RWPE2 (cell line): ENCODE data around the gene AKT1S1.

Experiments used
- ATAC-seq: fragments of 200-7000 bp; cut with Tn5 transposase; 3 replicates; pipeline ENCODE4 v1.9.1; 2021; ENCODE audit warnings: low read depth
- DNase-seq: peaks from one replicate; pipeline ENCODE4 v3.0.0-alpha.2; 2020; ENCODE audit warnings: low spot score
- H3K27ac ChIP-seq: fragments of 450-650 bp; 2 replicates; pipeline ENCODE4 v1.5.1; 2017; ENCODE audit warnings: mild to moderate bottlenecking; ENCODE audit not compliant: poor library complexity, severe bottlenecking
- H3K27me3 ChIP-seq: fragments of 250-450 bp; sonication (Bioruptor Pico); 2 replicates; pipeline ENCODE4 v1.5.1; 2021; ENCODE audit warnings: mild to moderate bottlenecking, moderate library complexity; ENCODE audit not compliant: insufficient read depth, poor library complexity, severe bottlenecking
- H3K36me3 ChIP-seq: fragments of 250-450 bp; sonication (Bioruptor Pico); 2 replicates; pipeline ENCODE4 v1.5.1; 2020; ENCODE audit warnings: low read depth, mild to moderate bottlenecking, moderate library complexity
- H3K4me1 ChIP-seq: fragments of 250-450 bp; sonication (Bioruptor Pico); 2 replicates; pipeline ENCODE4 v1.5.1; 2021; ENCODE audit warnings: mild to moderate bottlenecking, moderate library complexity; ENCODE audit not compliant: insufficient read depth, poor library complexity, severe bottlenecking
- H3K4me3 ChIP-seq: fragments of 250-450 bp; sonication (Bioruptor Pico); 2 replicates; pipeline ENCODE4 v1.5.1; 2021; ENCODE audit warnings: mild to moderate bottlenecking, moderate library complexity; ENCODE audit not compliant: severe bottlenecking
- H3K9me3 ChIP-seq: fragments of 250-450 bp; sonication (Bioruptor Pico); 2 replicates; pipeline ENCODE4 v1.5.1; 2021; ENCODE audit warnings: mild to moderate bottlenecking, moderate library complexity; ENCODE audit not compliant: severe bottlenecking
- CTCF ChIP-seq: fragments of 450-650 bp; IDR thresholded peaks from one replicate; pipeline ENCODE4 v1.5.1; 2017; ENCODE audit warnings: mild to moderate bottlenecking, moderate library complexity; ENCODE audit not compliant: poor library complexity, severe bottlenecking

The AKT1S1 gene

GRCh38 chr19:49840736-49841249 is 36.4 kb downstream of the AKT1S1 start:
- no peak overlapping the region for H3K27ac ChIP-seq
- no peaks in the 10 kb centered on the region for H3K27me3 ChIP-seq
- no peak overlapping the region for H3K4me3 ChIP-seq
- H3K4me1 ChIP-seq = no peaks in the 10 kb centered on the region
- no peak for TF ChIP-seq CTCF
- H3K9me3 ChIP-seq = no peaks in the 10 kb centered on the region
- DNase-seq (no peak), ATAC-seq (no peak)
- peaks cover 34% of the 10 kb centered on the region for H3K36me3 ChIP-seq

GRCh38 chr19:49840321-49840720 is 36.8 kb downstream of the AKT1S1 start:
- no peaks in the 10 kb centered on the region for H3K4me1 ChIP-seq

GRCh38 chr19:49839713-49840112 is 37.4 kb downstream of the AKT1S1 start:
- H3K36me3 ChIP-seq = peaks cover 42% of the 10 kb centered on the region
- H3K27ac ChIP-seq = no peak overlapping the region
- no peaks in the 10 kb centered on the region for H3K9me3 ChIP-seq
- ATAC-seq (no peak), DNase-seq (no peak)
- TF ChIP-seq CTCF = no peak
- no peak overlapping the region for H3K4me3 ChIP-seq
- no peaks in the 10 kb centered on the region for H3K27me3 ChIP-seq
- no peaks in the 10 kb centered on the region for H3K4me1 ChIP-seq

More at GRCh38 chr19:49840321-49840720, 36.8 kb downstream of the AKT1S1 start:
- Histone ChIP-seq H3K4me3 (no peak overlapping the region), H3K36me3 (peaks cover 35% of the 10 kb centered on the region), H3K27ac (no peak overlapping the region), H3K9me3 (no peaks in the 10 kb centered on the region), H3K27me3 (no peaks in the 10 kb centered on the region)
- no peak for ATAC-seq
- DNase-seq = no peak
- no peak for TF ChIP-seq CTCF

GRCh38 chr19:49838885-49839588 is 38.1 kb downstream of the AKT1S1 start:
- TF ChIP-seq CTCF = no peak
- no peaks in the 10 kb centered on the region for H3K9me3 ChIP-seq
- peaks cover 45% of the 10 kb centered on the region for H3K36me3 ChIP-seq
- ATAC-seq (no peak), DNase-seq (no peak)
- H3K27ac ChIP-seq = no peak overlapping the region
- no peak overlapping the region for H3K4me3 ChIP-seq
- H3K4me1 ChIP-seq = no peaks in the 10 kb centered on the region
- no peaks in the 10 kb centered on the region for H3K27me3 ChIP-seq

GRCh38 chr19:49837425-49837824 is 39.7 kb downstream of the AKT1S1 start:
- Histone ChIP-seq H3K9me3 (no peaks in the 10 kb centered on the region), H3K36me3 (peaks cover 57% of the 10 kb centered on the region), H3K4me1 (no peaks in the 10 kb centered on the region), H3K27me3 (no peaks in the 10 kb centered on the region), H3K4me3 (no peak overlapping the region), H3K27ac (no peak overlapping the region)
- DNase-seq (no peak), ATAC-seq (no peak)
- no peak for TF ChIP-seq CTCF
